ENCODE results near the gene KSR1. TPM values are rescaled to one million over a fixed set of nuclear protein-coding genes. Genes with fewer than 3 reads are reported as not detected.

KSR1 gene
- polyA plus RNA-seq, 1 donor from 2014 or later = 9.2 TPM

GRCh38 chr17:27430383-27430840, 25.8 kb upstream of the KSR1 start:
- H3K27me3 ChIP-seq (ENCODE audit: insufficient read depth, low read depth, low read length) = no peaks in the 10 kb centered on the region
- H3K4me3 ChIP-seq (ENCODE audit: low read length) = no peak overlapping the region
- H3F3A ChIP-seq (ENCODE audit: insufficient read depth, low read length, poor library complexity, severe bottlenecking) = no peaks in the 10 kb centered on the region
- H3K79me2 ChIP-seq (replicated peaks; ENCODE audit: insufficient read depth, low read length) = no peaks in the 10 kb centered on the region
- no peak overlapping the region for H3K9ac ChIP-seq (ENCODE audit: low read length)
- no peak overlapping the region for H3K27ac ChIP-seq (ENCODE audit: low read length)
- no peaks in the 10 kb centered on the region for H3K36me3 ChIP-seq (ENCODE audit: insufficient read depth, low read length)
- no peak for TF ChIP-seq POLR2AphosphoS5 (IDR thresholded peaks at IDR 0.05)
- TF ChIP-seq EZH2 (IDR thresholded peaks at IDR 0.05; ENCODE audit: borderline replicate concordance, insufficient read depth, low read length, poor library complexity, severe bottlenecking) = no peak
- TF ChIP-seq, protein P1, sequence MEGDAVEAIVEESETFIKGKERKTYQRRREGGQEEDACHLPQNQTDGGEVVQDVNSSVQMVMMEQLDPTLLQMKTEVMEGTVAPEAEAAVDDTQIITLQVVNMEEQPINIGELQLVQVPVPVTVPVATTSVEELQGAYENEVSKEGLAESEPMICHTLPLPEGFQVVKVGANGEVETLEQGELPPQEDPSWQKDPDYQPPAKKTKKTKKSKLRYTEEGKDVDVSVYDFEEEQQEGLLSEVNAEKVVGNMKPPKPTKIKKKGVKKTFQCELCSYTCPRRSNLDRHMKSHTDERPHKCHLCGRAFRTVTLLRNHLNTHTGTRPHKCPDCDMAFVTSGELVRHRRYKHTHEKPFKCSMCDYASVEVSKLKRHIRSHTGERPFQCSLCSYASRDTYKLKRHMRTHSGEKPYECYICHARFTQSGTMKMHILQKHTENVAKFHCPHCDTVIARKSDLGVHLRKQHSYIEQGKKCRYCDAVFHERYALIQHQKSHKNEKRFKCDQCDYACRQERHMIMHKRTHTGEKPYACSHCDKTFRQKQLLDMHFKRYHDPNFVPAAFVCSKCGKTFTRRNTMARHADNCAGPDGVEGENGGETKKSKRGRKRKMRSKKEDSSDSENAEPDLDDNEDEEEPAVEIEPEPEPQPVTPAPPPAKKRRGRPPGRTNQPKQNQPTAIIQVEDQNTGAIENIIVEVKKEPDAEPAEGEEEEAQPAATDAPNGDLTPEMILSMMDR (IDR thresholded peaks at IDR 0.05; ENCODE audit: poor library complexity, severe bottlenecking) = no peak
- TF ChIP-seq TAF1 (IDR thresholded peaks at IDR 0.05; ENCODE audit: low read depth) = no peak
- no peak for TF ChIP-seq EP300 (conservative IDR thresholded peaks at IDR 0.05; ENCODE audit: poor library complexity, severe bottlenecking)
- no peaks in the 10 kb centered on the region for H4K20me1 ChIP-seq (ENCODE audit: insufficient read depth)
- no peaks in the 10 kb centered on the region for H3K9me2 ChIP-seq (ENCODE audit: insufficient read depth, low read length)
- H3K9me3 ChIP-seq (ENCODE audit: low read length) = no peaks in the 10 kb centered on the region
- H3K4me2 ChIP-seq (ENCODE audit: low read length) = no peak overlapping the region
- no peak overlapping the region for H2AFZ ChIP-seq (ENCODE audit: low read depth, low read length)

DNA sequence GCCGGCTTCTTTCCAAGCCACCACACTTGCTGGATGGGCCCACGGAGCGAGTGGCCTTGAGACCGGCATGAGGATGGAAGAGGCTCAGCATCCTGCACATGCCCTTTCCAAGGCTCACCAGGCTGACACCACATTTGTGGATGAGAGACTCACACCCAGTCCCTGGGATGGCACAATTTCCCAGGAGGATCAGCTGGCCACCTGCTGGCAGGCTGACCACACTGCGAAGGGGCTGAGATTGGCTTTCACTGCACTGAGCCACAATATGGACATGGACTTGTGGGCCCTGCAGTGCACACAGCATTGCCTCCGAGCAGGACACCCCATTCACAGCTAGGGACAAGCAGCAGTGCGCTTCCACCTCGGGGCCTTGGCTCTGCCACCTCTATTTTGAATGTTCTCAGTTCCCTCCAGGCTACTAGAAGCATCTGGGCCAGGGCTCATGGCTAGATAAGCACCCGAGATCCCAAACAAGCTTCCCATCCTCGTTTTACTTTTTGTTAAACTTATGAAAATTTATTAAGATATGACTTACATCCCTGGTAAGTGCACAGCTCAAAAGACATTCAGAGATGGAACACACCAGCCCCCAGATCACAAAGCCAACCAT, 25.3 kb upstream of the KSR1 start:
- H3F3A ChIP-seq (ENCODE audit: insufficient read depth, low read length, poor library complexity, severe bottlenecking) = no peaks in the 10 kb centered on the region
- H3K4me2 ChIP-seq (ENCODE audit: low read length) = no peak overlapping the region
- H3K79me2 ChIP-seq (replicated peaks; ENCODE audit: insufficient read depth, low read length) = no peaks in the 10 kb centered on the region
- TF ChIP-seq POLR2AphosphoS5 (IDR thresholded peaks at IDR 0.05) (no peak), RAD21 (conservative IDR thresholded peaks at IDR 0.05) (no peak), SMC3 (conservative IDR thresholded peaks at IDR 0.05; ENCODE audit: poor library complexity) (no peak), EZH2 (IDR thresholded peaks at IDR 0.05; ENCODE audit: borderline replicate concordance, insufficient read depth, low read length, poor library complexity, severe bottlenecking) (no peak), EP300 (conservative IDR thresholded peaks at IDR 0.05; ENCODE audit: poor library complexity, severe bottlenecking) (no peak), MXI1 (conservative IDR thresholded peaks at IDR 0.05; ENCODE audit: poor library complexity, severe bottlenecking) (no peak), TAF1 (IDR thresholded peaks at IDR 0.05; ENCODE audit: low read depth) (no peak)
- TF ChIP-seq, protein P2, sequence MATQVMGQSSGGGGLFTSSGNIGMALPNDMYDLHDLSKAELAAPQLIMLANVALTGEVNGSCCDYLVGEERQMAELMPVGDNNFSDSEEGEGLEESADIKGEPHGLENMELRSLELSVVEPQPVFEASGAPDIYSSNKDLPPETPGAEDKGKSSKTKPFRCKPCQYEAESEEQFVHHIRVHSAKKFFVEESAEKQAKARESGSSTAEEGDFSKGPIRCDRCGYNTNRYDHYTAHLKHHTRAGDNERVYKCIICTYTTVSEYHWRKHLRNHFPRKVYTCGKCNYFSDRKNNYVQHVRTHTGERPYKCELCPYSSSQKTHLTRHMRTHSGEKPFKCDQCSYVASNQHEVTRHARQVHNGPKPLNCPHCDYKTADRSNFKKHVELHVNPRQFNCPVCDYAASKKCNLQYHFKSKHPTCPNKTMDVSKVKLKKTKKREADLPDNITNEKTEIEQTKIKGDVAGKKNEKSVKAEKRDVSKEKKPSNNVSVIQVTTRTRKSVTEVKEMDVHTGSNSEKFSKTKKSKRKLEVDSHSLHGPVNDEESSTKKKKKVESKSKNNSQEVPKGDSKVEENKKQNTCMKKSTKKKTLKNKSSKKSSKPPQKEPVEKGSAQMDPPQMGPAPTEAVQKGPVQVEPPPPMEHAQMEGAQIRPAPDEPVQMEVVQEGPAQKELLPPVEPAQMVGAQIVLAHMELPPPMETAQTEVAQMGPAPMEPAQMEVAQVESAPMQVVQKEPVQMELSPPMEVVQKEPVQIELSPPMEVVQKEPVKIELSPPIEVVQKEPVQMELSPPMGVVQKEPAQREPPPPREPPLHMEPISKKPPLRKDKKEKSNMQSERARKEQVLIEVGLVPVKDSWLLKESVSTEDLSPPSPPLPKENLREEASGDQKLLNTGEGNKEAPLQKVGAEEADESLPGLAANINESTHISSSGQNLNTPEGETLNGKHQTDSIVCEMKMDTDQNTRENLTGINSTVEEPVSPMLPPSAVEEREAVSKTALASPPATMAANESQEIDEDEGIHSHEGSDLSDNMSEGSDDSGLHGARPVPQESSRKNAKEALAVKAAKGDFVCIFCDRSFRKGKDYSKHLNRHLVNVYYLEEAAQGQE (IDR thresholded peaks at IDR 0.05; ENCODE audit: borderline replicate concordance) = no peak
- TF ChIP-seq, protein P1 (IDR thresholded peaks at IDR 0.05; ENCODE audit: poor library complexity, severe bottlenecking) = no peak
- H3K4me3 ChIP-seq (ENCODE audit: low read length) = no peak overlapping the region
- H4K20me1 ChIP-seq (ENCODE audit: insufficient read depth) = no peaks in the 10 kb centered on the region
- no peaks in the 10 kb centered on the region for H3K36me3 ChIP-seq (ENCODE audit: insufficient read depth, low read length)
- H3K27me3 ChIP-seq (ENCODE audit: insufficient read depth, low read depth, low read length) = no peaks in the 10 kb centered on the region
- H3K9me3 ChIP-seq (ENCODE audit: low read length) = no peaks in the 10 kb centered on the region
- H3K9ac ChIP-seq (ENCODE audit: low read length) = no peak overlapping the region
- no peaks in the 10 kb centered on the region for H3K9me2 ChIP-seq (ENCODE audit: insufficient read depth, low read length)
- H2AFZ ChIP-seq (ENCODE audit: low read depth, low read length) = no peak overlapping the region
- H3K27ac ChIP-seq (ENCODE audit: low read length) = no peak overlapping the region
